HG03060 (cell line): ENCODE data around the gene KCNK7.

Experiments
- ATAC-seq: cut with Tn5 transposase; IDR thresholded peaks from one replicate; pipeline ENCODE4 v1.9.1; 2021; ENCODE audit warnings: low read depth, moderate number of reproducible peaks; ENCODE audit not compliant: unreplicated experiment

Gene KCNK7

GRCh38 chr11:65558930-65559509 is 36.6 kb downstream of the KCNK7 start:
- ATAC-seq = no peak

GRCh38 chr11:65558002-65558929 is 37.3 kb downstream of the KCNK7 start, which contains the start of gene LTBP3:
Gene LTBP3, minus strand, starts transcription at chr11:65558359. Its CDS starts 400 bp downstream, at chr11:65557959.
- no peak for ATAC-seq

GRCh38 chr11:65557280-65558001 is 38.2 kb downstream of the KCNK7 start:
- no peak for ATAC-seq

GRCh38 chr11:65556470-65557279 is 38.9 kb downstream of the KCNK7 start:
- no peak for ATAC-seq

GRCh38 chr11:65555693-65556231 is 39.8 kb downstream of the KCNK7 start:
- no peak for ATAC-seq

GRCh38 chr11:65554842-65555430 is 40.7 kb downstream of the KCNK7 start:
- no peak for ATAC-seq

GRCh38 chr11:65554057-65554818 is 41.4 kb downstream of the KCNK7 start:
- no peak for ATAC-seq

GRCh38 chr11:65553301-65554001 is 42.1 kb downstream of the KCNK7 start:
- ATAC-seq = no peak

- ATAC-seq = no peak
Observed at GRCh38 chr11:65552388-65552951, 43.1 kb downstream of the KCNK7 start.

GRCh38 chr11:65551572-65552387 is 43.8 kb downstream of the KCNK7 start:
- no peak for ATAC-seq

- ATAC-seq = no peak
Observed at GRCh38 chr11:65549096-65549495, 46.5 kb downstream of the KCNK7 start.

- ATAC-seq = no peak
Observed at GRCh38 chr11:65548395-65548794, 47.2 kb downstream of the KCNK7 start.

- ATAC-seq = no peak
Observed at GRCh38 chr11:65547446-65548125, 48.0 kb downstream of the KCNK7 start.

- ATAC-seq = peak; percentile 41
Observed at GRCh38 chr11:65546217-65546958, 49.2 kb downstream of the KCNK7 start.

- no peak for ATAC-seq
Observed at GRCh38 chr11:65545853-65546216, 49.8 kb downstream of the KCNK7 start.
